Pancreas (tissue), 10 donors: ENCODE results near the gene ANKRD30A. TPM values are rescaled to one million over a fixed set of nuclear protein-coding genes. Genes with fewer than 3 reads are reported as not detected.

Source experiments
- ATAC-seq, 4 donors: fragments of 200-7000 bp; cut with Tn5 transposase; one replicate each; pipeline versions ENCODE4 v1.8.0 to v1.9.1; 2020; ENCODE audit warnings: mild to moderate bottlenecking in 4 of 4, moderate library complexity in 4 of 4
- DNase-seq, 6 donors: peaks; one replicate each; pipeline ENCODE4 v3.0.0-alpha.2; 2020
- FAIRE-seq: peaks from 2 replicates; lab custom pipeline; 2012; peaks lifted over from hg19 to GRCh38; lab: Jason Lieb, UNC
- H3K27ac ChIP-seq, 4 donors: fragments of 200-600 bp; sonication (generic); 1 replicate in 3 of 4; 2 replicates in 1 of 4; pipeline versions ENCODE4 v1.5.0 to v1.8.0; 2020
- H3K27me3 ChIP-seq, 4 donors: fragments of 200-600 bp; one replicate each; pipeline ENCODE4 v1.8.0; 2021
- H3K36me3 ChIP-seq, 3 donors: fragments of 200-600 bp; sonication (generic) in 1 of 3; one replicate each; pipeline versions ENCODE4 v1.5.0 to v1.8.0; 2020 to 2021
- H3K4me1 ChIP-seq, 3 donors: fragments of 200-600 bp; one replicate each; pipeline ENCODE4 v1.8.0; 2021
- H3K4me3 ChIP-seq, 4 donors: fragments of 200-600 bp; sonication (generic) in 2 of 4; one replicate each; pipeline versions ENCODE4 v1.5.0 to v1.8.0; 2020 to 2021
- H3K9me3 ChIP-seq, 4 donors: fragments of 200-600 bp; one replicate each; pipeline ENCODE4 v1.8.0; 2021
- WGBS, 2 donors: extraction: QIAGEN DNeasy Blood & Tissue Kit; methylation state at CpG; one replicate each; pipeline ENCODE4 v1.1.7; 2013; 5-methylcytosine and 5-hydroxymethylcytosine counted together
- intact Hi-C, 3 donors: fragments of 100-400 bp; cut with DNase I; formaldehyde crosslinking; loops; one replicate each; pipeline versions ENCODE4 v1.11.1 to v1.14.2; 2022
- polyA plus RNA-seq, 2 donors: library from polyadenylated mRNA; stranded (reverse); fragments of 200-250 nt; gene quantifications; one replicate each; pipeline ENCODE4 v1.2.3, GENCODE V29; 2013
- total RNA-seq, 6 donors: library from RNA; stranded (reverse); fragmentation: NEBNext Ultra II Directional in 4 of 6; extraction: Animal tissue kit (Norgen Biotek cat#: 25700) in 4 of 6; gene quantifications; one replicate each; pipeline versions ENCODE4 v1.2.1 to v1.2.4, GENCODE V29; 2021 to 2023
- TF ChIP-seq, protein P1 (sequence below), 4 donors: fragments of 200-600 bp; sonication (generic) in 3 of 4; IDR thresholded peaks; one replicate each; pipeline versions ENCODE4 v1.5.0 to v1.8.0; 2021; ENCODE audit warnings: antibody characterized with exemption in 4 of 4
- donor health status: healthy with polysubstance abuse.
- donor health status: DM: no; HTN: no; CAD: no; lungs with moderate emphysema.
- donor health status: DM: no; HTN: no; CAD: no.
- donor health status: control.
- donor health status: control.
- donor health status: Bipolar disorder and iron deficiency.
- donor health status: DM: yes; HTN: yes; CAD: no.
- donor health status: DM: no; HTN: no; CAD: no.
- donor health status: DM: no; HTN: no; CAD: no.
- donor health status: DM: yes; HTN: yes; CAD: no.

ANKRD30A gene
- total and polyA plus RNA-seq, 8 donors: 0.09 TPM; not detected in 7

GRCh38 chr10:37289833-37290464 lies 164.6 kb downstream of the ANKRD30A start:
- intact Hi-C loops: no loop called here
- DNase-seq (no peak), FAIRE-seq (no peak), ATAC-seq (no peak)
- 46 to 70% methylated on average over 4 of the region's 4 CpGs for WGBS, 2 donors
- Histone ChIP-seq H3K27me3 (no peaks in the 10 kb centered on the region), H3K9me3 (no peaks in the 10 kb centered on the region), H3K4me3 (no peak overlapping the region), H3K4me1 (no peaks in the 10 kb centered on the region), H3K27ac (no peak overlapping the region), H3K36me3 (no peaks in the 10 kb centered on the region)
- TF ChIP-seq, protein P1, sequence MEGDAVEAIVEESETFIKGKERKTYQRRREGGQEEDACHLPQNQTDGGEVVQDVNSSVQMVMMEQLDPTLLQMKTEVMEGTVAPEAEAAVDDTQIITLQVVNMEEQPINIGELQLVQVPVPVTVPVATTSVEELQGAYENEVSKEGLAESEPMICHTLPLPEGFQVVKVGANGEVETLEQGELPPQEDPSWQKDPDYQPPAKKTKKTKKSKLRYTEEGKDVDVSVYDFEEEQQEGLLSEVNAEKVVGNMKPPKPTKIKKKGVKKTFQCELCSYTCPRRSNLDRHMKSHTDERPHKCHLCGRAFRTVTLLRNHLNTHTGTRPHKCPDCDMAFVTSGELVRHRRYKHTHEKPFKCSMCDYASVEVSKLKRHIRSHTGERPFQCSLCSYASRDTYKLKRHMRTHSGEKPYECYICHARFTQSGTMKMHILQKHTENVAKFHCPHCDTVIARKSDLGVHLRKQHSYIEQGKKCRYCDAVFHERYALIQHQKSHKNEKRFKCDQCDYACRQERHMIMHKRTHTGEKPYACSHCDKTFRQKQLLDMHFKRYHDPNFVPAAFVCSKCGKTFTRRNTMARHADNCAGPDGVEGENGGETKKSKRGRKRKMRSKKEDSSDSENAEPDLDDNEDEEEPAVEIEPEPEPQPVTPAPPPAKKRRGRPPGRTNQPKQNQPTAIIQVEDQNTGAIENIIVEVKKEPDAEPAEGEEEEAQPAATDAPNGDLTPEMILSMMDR (IDR thresholded peaks at IDR 0.05): no peak

- Histone ChIP-seq H3K36me3 (no peaks in the 10 kb centered on the region), H3K27ac (no peak overlapping the region), H3K4me1 (no peaks in the 10 kb centered on the region), H3K9me3 (no peaks in the 10 kb centered on the region), H3K4me3 (no peak overlapping the region), H3K27me3 (no peaks in the 10 kb centered on the region)
- 39 to 49% methylated on average over 2 of the region's 2 CpGs for WGBS, 2 donors
- no peak for DNase-seq
- intact Hi-C loops: no loop called here
- TF ChIP-seq, protein P1 (IDR thresholded peaks at IDR 0.05): no peak
- ATAC-seq: no peak
- no peak for FAIRE-seq
These were observed 175.9 kb downstream of the ANKRD30A start for GRCh38 chr10:37301271-37301670.

- intact Hi-C loops: no loop called here
- H3K9me3 ChIP-seq: no peaks in the 10 kb centered on the region
- H3K4me3 ChIP-seq: no peak overlapping the region
- ATAC-seq (no peak), FAIRE-seq (no peak), DNase-seq (no peak)
- 45 to 49% methylated on average over 2 of the region's 2 CpGs for WGBS, 2 donors
- H3K36me3 ChIP-seq: no peaks in the 10 kb centered on the region
- TF ChIP-seq, protein P1 (IDR thresholded peaks at IDR 0.05): no peak
- no peaks in the 10 kb centered on the region for H3K4me1 ChIP-seq
- no peak overlapping the region for H3K27ac ChIP-seq
- H3K27me3 ChIP-seq: no peaks in the 10 kb centered on the region
These were observed 178.6 kb downstream of the ANKRD30A start for GRCh38 chr10:37304036-37304435.

- Histone ChIP-seq H3K9me3 (no peaks in the 10 kb centered on the region), H3K27me3 (no peaks in the 10 kb centered on the region), H3K4me3 (no peak overlapping the region), H3K36me3 (no peaks in the 10 kb centered on the region), H3K27ac (no peak overlapping the region), H3K4me1 (no peaks in the 10 kb centered on the region)
- TF ChIP-seq, protein P1 (IDR thresholded peaks at IDR 0.05): no peak
- 48% methylated on average over 3 of the region's 3 CpGs for WGBS, 2 donors
- FAIRE-seq (no peak), DNase-seq (no peak), ATAC-seq (no peak)
- intact Hi-C loops: no loop called here
These were observed 189.0 kb downstream of the ANKRD30A start for GRCh38 chr10:37314350-37314749.

DNA sequence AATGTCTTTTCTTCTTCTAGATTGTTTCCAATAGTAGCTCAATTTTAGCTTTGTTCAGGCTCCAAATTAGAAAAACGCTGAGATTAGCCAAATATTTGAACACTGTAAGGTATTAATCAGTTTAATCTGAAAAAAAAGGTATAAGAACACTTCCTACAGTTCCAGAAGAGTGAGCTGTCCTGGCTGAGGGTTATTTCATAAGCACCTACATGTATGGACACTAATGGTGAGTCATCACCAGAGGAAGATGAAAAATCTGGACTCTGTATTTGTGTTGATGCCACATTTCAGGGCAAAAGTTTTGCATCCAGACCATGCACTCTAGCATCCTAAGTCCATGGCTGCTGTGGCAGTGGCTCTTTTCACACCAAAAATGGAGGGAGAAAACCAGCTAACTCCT lies 189.5 kb downstream of the ANKRD30A start:
- Histone ChIP-seq H3K27ac (no peak overlapping the region), H3K4me1 (no peaks in the 10 kb centered on the region), H3K9me3 (no peaks in the 10 kb centered on the region), H3K36me3 (no peaks in the 10 kb centered on the region), H3K4me3 (no peak overlapping the region), H3K27me3 (no peaks in the 10 kb centered on the region)
- FAIRE-seq (no peak), DNase-seq (no peak), ATAC-seq (no peak)
- TF ChIP-seq, protein P1 (IDR thresholded peaks at IDR 0.05): no peak
- intact Hi-C loops: no loop called here
- whole genome bisulfite sequencing, 2 donors: 7 to 18% methylated on average over 1 of the region's 1 CpG
